Measurements from ENCODE around the gene MINDY4.

MINDY4 gene

DNA sequence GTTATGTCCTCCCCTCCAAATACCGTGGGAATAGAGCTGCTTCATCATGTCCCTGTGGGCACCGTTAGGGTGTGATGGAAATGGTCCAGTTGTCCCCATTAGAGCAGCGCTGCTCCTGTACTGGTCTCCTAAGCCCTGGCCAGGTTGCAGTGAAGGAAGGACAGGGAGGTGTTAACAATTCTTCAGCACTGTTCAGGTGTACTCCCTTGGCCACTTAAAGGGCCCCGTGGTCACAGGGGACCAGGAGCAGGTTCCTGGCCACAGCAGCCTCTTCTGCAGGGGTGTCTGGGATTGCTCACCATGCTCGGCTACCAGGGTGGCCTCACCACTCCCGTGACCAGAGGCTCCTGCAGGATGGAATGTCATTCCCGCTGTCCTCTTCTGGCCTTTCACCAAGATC, 65.8 kb downstream of the MINDY4 start:
- Histone ChIP-seq H3K4me3 (ENCODE audit: insufficient read length, low read depth) (no peak overlapping the region), H3K9me3 (ENCODE audit: insufficient read depth, low read length) (peaks cover 40% of the 10 kb centered on the region), H3K4me1 (ENCODE audit: insufficient read depth, insufficient read length) (no peaks in the 10 kb centered on the region), H3K27me3 (ENCODE audit: insufficient read depth, insufficient read length) (no peaks in the 10 kb centered on the region), H3K36me3 (ENCODE audit: insufficient read depth, insufficient read length, low read length) (peaks cover 48% of the 10 kb centered on the region), H3K9ac (ENCODE audit: insufficient read length, low read depth) (no peak overlapping the region)
- no peak for DNase-seq (ENCODE audit: low read depth, low spot score)
- TF ChIP-seq YY1 (IDR thresholded peaks at IDR 0.05; ENCODE audit: insufficient read depth, insufficient read length) (no peak), ZNF274 (IDR thresholded peaks at IDR 0.05; ENCODE audit: low read depth, low read length) (no peak), SUZ12 (IDR thresholded peaks at IDR 0.05; ENCODE audit: extremely low read depth, insufficient read depth, insufficient read length) (no peak)

DNA sequence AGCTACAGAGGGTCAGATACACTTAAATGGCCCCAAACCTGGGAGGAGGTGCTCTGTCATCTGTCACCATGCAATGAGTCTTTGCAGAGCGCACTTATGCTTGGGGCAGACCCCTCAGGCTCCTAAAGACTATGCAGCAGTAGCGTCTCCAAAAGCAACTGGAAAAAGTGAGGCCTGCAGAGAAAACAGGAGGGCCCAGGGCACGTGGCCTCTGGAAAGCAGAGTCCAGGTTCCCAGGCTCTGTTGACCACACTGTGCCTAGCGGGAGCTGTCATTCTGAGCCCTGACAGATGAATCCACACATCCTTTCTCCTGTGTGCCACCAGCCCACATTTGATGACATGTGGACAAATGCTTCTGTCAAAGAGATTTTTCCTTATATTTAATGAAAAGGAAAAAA, 66.4 kb downstream of the MINDY4 start:
- Histone ChIP-seq H3K4me3 (ENCODE audit: insufficient read length, low read depth) (no peak overlapping the region), H3K9ac (ENCODE audit: insufficient read length, low read depth) (no peak overlapping the region), H3K4me1 (ENCODE audit: insufficient read depth, insufficient read length) (no peaks in the 10 kb centered on the region)

DNA sequence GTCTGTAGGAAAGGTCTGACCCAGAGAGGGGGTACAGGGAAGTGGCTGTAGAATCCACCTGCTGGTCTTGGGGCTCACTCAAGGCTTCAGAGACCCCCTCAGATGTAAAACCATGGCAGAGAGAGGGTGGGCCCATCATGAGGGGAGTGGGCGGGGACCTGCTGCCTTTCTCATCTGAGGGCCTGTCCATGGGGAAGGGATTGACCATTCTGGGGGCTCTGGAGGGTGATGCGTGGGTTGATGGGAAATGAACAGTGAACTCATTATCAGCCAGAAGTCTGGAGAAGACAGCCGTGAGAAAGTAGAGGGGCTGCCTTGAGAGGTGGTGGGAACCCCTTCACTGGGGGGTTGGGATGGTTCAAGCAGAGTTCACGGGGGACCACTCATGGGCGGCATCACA, 66.8 kb downstream of the MINDY4 start:
- DNase-seq (ENCODE audit: low read depth, low spot score) = no peak
- H3K4me1 ChIP-seq (ENCODE audit: insufficient read depth, insufficient read length) = no peaks in the 10 kb centered on the region
- H3K9me3 ChIP-seq (ENCODE audit: insufficient read depth, low read length) = peaks cover 30% of the 10 kb centered on the region
- no peak overlapping the region for H3K4me3 ChIP-seq (ENCODE audit: insufficient read length, low read depth)
- TF ChIP-seq SUZ12 (IDR thresholded peaks at IDR 0.05; ENCODE audit: extremely low read depth, insufficient read depth, insufficient read length) (no peak), ZNF274 (IDR thresholded peaks at IDR 0.05; ENCODE audit: low read depth, low read length) (no peak), YY1 (IDR thresholded peaks at IDR 0.05; ENCODE audit: insufficient read depth, insufficient read length) (no peak)
- peaks cover 56% of the 10 kb centered on the region for H3K36me3 ChIP-seq (ENCODE audit: insufficient read depth, insufficient read length, low read length)
- no peaks in the 10 kb centered on the region for H3K27me3 ChIP-seq (ENCODE audit: insufficient read depth, insufficient read length)
- no peak overlapping the region for H3K9ac ChIP-seq (ENCODE audit: insufficient read length, low read depth)

More for the DNA sequence above, 66.4 kb downstream of the MINDY4 start:
- TF ChIP-seq ZNF274 (IDR thresholded peaks at IDR 0.05; ENCODE audit: low read depth, low read length) (no peak), YY1 (IDR thresholded peaks at IDR 0.05; ENCODE audit: insufficient read depth, insufficient read length) (no peak), SUZ12 (IDR thresholded peaks at IDR 0.05; ENCODE audit: extremely low read depth, insufficient read depth, insufficient read length) (no peak)
- no peaks in the 10 kb centered on the region for H3K27me3 ChIP-seq (ENCODE audit: insufficient read depth, insufficient read length)
- H3K9me3 ChIP-seq (ENCODE audit: insufficient read depth, low read length) = peaks cover 34% of the 10 kb centered on the region
- H3K36me3 ChIP-seq (ENCODE audit: insufficient read depth, insufficient read length, low read length) = peaks cover 52% of the 10 kb centered on the region
- no peak for DNase-seq (ENCODE audit: low read depth, low spot score)

DNA sequence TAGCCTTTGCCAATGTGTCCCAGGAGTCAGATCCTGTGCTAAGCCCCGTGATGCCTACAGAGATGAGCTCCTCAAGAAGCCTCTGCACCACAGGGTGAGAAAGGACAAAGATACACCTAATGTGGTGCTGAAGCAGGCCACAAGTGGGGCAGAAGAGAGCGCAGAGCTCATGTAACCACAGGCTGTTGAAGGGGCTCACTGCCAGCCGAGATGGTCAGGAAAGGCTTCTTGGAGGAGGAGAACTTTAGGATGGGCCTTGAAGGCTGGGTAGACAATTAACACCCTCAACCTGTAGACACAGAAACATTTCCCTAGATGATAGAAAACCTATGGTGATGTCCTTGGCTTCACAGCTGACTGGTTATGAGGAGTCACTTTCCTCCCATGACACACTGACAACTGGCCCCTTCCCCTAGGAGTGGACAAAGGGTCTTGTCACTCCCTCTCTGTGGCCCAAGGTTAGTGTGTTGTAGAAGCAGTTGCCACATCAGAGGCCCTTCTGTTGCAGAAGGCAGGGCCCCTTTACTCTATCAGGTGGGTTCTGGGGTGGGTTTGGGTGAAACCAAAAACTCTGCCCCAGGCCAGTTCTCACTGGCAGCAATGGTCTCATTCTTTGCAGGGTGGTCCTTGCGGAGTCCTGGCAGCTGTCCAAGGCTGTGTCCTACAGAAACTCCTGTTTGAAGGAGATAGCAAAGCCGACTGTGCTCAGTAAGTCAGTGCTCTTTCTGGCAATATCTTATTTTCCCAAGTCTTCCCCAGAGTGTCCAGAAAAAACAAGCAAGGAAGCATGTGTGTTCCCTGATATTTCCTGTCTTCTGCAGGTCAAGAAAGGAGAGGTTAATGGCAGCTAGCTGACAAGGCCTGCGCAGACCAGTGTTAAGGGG, 69.2 kb downstream of the MINDY4 start:
- Histone ChIP-seq H3K4me3 (ENCODE audit: insufficient read length, low read depth) (no peak overlapping the region), H3K9me3 (ENCODE audit: insufficient read depth, low read length) (peaks cover 6% of the 10 kb centered on the region; the same call in 1 of the 2 replicates), H3K36me3 (ENCODE audit: insufficient read depth, insufficient read length, low read length) (peaks cover 53% of the 10 kb centered on the region), H3K4me1 (ENCODE audit: insufficient read depth, insufficient read length) (peaks cover 4% of the 10 kb centered on the region), H3K9ac (ENCODE audit: insufficient read length, low read depth) (no peak overlapping the region), H3K27me3 (ENCODE audit: insufficient read depth, insufficient read length) (no peaks in the 10 kb centered on the region)
- DNase-seq (ENCODE audit: low read depth, low spot score) = no peak
- no peak for TF ChIP-seq SUZ12 (IDR thresholded peaks at IDR 0.05; ENCODE audit: extremely low read depth, insufficient read depth, insufficient read length)
- TF ChIP-seq ZNF274 (IDR thresholded peaks at IDR 0.05; ENCODE audit: low read depth, low read length) = no peak
- TF ChIP-seq YY1 (IDR thresholded peaks at IDR 0.05; ENCODE audit: insufficient read depth, insufficient read length) = no peak

DNA sequence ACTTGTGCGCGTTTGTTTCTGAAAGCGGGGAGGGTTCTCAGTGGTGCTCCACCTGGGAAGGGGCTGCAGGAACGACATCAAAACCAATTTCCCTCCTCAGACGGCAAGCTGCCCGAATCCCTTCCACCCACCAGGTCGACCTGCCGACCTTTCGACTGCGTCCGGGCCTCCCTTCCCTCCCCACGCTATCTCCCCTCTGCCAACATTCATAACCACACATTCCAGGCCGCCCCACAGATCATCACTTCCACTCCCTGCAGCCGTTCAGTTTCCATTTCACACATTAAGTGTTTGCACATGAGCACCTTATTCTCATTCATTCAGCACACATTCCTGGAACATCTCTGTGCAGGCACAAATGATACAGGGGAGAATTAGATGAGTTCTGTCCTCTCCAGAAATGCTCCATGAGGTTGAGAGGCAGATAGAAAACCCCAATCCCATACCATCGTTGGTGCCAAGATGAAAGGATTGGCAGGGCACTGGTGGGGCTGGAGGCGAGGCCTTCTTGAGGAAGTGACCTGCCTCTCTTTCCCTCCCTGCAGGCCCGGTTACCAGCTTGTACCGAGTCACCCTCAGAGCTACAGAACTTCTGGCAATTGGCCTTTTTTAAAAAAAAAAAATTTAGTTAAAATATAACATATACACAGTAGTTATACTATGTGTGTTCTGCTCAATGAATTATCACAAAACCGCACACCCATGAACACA, 70.0 kb downstream of the MINDY4 start:
- no peak for TF ChIP-seq YY1 (IDR thresholded peaks at IDR 0.05; ENCODE audit: insufficient read depth, insufficient read length)
- no peak for TF ChIP-seq SUZ12 (IDR thresholded peaks at IDR 0.05; ENCODE audit: extremely low read depth, insufficient read depth, insufficient read length)
- TF ChIP-seq ZNF274 (IDR thresholded peaks at IDR 0.05; ENCODE audit: low read depth, low read length) = no peak
- Histone ChIP-seq H3K4me3 (ENCODE audit: insufficient read length, low read depth) (no peak overlapping the region), H3K27me3 (ENCODE audit: insufficient read depth, insufficient read length) (no peaks in the 10 kb centered on the region), H3K9me3 (ENCODE audit: insufficient read depth, low read length) (no peaks in the 10 kb centered on the region), H3K36me3 (ENCODE audit: insufficient read depth, insufficient read length, low read length) (peaks cover 52% of the 10 kb centered on the region), H3K4me1 (ENCODE audit: insufficient read depth, insufficient read length) (peaks cover 6% of the 10 kb centered on the region), H3K9ac (ENCODE audit: insufficient read length, low read depth) (no peak overlapping the region)
- DNase-seq (ENCODE audit: low read depth, low spot score) = no peak

DNA sequence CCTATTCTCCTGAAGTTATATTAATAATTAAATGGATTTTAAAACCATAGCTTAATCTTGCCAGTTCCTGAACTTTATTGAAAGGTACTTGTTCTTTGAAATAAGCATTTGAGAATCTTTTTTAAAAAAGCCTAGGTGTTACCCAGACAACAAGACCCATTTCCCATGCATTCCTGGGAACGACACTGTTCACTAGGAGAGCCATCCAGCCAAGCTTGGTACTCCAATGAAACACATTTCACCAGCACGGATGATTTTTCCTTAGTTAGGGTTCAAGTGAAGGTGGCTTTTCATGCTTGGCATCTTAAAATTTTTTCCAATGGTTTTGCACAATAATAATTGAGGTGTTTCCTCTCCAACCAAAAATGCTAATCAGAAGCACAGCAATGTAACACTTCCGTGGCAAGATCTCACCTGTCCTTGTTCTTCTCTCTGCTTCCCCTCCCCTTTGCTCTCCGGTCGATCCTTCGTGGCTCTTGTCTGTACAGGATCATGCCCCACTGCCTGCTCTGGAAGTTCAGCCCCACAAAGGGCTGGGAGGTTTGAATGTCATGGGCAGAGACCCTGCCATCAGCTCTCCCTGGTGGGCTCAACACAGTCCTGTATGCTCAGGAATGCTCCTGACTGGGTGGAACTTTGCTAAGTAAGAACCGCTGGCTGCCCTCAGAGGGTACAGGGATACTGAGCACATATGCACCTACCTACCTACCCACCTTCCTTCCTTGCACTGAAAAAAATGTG, 70.8 kb downstream of the MINDY4 start:
- no peak for DNase-seq (ENCODE audit: low read depth, low spot score)
- TF ChIP-seq SUZ12 (IDR thresholded peaks at IDR 0.05; ENCODE audit: extremely low read depth, insufficient read depth, insufficient read length) = no peak
- no peak for TF ChIP-seq YY1 (IDR thresholded peaks at IDR 0.05; ENCODE audit: insufficient read depth, insufficient read length)
- TF ChIP-seq ZNF274 (IDR thresholded peaks at IDR 0.05; ENCODE audit: low read depth, low read length) = no peak

More for the DNA sequence above, 70.8 kb downstream of the MINDY4 start:
- H3K27me3 ChIP-seq (ENCODE audit: insufficient read depth, insufficient read length) = no peaks in the 10 kb centered on the region
- no peak overlapping the region for H3K4me3 ChIP-seq (ENCODE audit: insufficient read length, low read depth)
- H3K4me1 ChIP-seq (ENCODE audit: insufficient read depth, insufficient read length) = peaks cover 8% of the 10 kb centered on the region
- peaks cover 44% of the 10 kb centered on the region for H3K36me3 ChIP-seq (ENCODE audit: insufficient read depth, insufficient read length, low read length)
- no peaks in the 10 kb centered on the region for H3K9me3 ChIP-seq (ENCODE audit: insufficient read depth, low read length)
- H3K9ac ChIP-seq (ENCODE audit: insufficient read length, low read depth) = no peak overlapping the region

Measured in NT2/D1 (cell line).